ENCODE results near the gene RAB11FIP3.

RAB11FIP3 gene

DNA sequence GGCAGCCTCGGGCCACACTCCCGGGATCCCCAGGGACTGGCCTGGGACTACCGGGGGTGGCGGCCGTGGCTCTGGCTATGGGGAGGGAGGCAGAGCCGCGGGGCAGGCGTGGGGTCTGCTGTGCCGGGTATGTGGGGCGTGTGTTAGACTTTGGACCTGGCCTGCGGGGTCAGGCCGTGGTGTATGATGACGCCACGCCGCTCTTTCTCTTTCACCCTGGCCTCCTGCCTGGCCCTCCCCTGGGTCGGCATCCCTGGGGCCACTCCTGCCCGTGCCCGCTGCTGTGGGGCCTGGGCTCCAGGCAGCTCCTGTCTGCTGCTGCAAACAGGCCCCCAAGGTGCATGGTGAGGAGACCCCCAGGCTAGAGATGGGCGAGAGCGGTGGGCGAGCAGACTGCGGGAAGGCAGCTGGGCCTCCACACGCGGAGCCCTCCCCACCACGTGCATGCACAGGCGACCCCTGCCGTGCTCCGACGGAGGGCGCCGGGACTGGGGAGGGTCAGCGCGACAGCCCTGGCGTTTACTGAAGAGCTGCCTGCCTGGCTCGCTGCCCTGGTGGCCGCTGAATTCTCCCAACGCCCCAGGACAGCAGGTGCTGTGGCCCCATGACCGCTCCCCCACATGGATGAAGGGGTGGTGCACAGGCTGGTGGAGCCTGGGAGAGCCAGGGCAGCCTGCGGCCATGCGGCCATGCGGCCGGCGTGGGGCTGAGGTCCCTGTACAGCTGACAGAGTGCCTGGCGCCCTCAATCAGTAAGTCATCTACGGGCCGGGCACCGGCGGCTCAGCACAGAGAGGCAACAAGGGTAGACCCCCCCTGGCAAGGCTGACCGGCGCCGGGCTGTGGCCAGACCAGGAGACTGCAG lies 118.1 kb downstream of the RAB11FIP3 start:
- Mint-ChIP-seq H3K27ac (no peak overlapping the region), H3K4me3 (no peak overlapping the region), H3K9me3 (ENCODE audit: low read depth) (no peaks in the 10 kb centered on the region), H3K36me3 (no peaks in the 10 kb centered on the region), H3K4me1 (ENCODE audit: low read depth) (peaks cover 1% of the 10 kb centered on the region), H3K27me3 (no peaks in the 10 kb centered on the region)

DNA sequence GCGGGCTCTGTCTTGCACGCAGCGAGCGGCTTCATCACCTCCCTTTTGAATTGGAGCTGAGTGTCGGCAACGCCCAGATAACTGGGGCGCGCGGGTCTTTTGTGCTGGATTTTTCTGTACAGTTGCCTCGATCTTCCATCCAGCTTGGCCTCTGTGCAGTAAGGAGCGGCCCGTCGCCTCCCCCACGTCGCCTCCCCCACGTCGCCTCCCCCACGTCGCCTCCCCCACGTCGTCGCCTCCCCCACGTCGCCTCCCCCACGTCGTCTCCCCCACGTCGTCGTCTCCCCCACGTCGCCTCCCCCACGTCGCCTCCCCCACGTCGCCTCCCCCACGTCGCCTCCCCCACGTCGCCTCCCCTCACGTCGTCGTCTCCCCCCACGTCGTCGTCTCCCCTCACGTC lies 119.1 kb downstream of the RAB11FIP3 start:
- Mint-ChIP-seq H3K4me1 (ENCODE audit: low read depth) (peaks cover 1% of the 10 kb centered on the region), H3K36me3 (no peaks in the 10 kb centered on the region), H3K27me3 (no peaks in the 10 kb centered on the region), H3K9me3 (ENCODE audit: low read depth) (no peaks in the 10 kb centered on the region), H3K4me3 (no peak overlapping the region), H3K27ac (no peak overlapping the region)

DNA sequence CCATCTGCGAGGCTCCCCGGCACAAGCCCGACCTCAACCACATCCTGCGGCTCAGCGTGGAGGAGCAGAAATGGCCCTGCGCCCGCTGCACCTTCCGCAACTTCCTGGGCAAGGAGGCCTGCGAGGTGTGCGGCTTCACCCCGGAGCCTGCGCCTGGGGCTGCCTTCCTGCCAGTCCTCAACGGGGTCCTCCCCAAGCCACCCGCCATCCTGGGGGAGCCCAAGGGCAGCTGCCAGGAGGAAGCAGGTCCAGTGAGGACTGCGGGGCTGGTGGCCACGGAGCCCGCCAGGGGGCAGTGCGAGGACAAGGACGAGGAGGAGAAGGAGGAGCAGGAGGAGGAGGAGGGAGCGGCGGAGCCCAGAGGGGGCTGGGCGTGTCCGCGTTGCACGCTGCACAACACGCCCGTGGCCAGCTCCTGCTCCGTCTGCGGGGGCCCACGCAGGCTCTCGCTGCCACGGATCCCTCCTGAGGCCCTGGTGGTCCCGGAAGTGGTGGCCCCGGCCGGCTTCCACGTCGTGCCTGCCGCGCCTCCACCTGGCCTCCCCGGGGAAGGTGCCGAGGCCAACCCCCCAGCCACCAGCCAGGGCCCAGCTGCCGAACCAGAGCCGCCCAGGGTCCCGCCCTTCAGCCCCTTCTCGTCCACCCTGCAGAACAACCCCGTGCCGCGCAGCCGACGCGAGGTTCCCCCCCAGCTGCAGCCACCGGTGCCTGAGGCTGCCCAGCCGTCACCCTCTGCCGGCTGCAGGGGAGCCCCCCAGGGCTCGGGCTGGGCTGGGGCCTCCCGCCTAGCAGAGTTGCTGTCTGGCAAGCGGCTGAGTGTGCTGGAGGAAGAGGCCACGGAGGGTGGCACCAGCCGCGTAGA lies 121.7 kb downstream of the RAB11FIP3 start:
- Mint-ChIP-seq H3K36me3 (no peaks in the 10 kb centered on the region), H3K9me3 (ENCODE audit: low read depth) (no peaks in the 10 kb centered on the region), H3K4me3 (no peak overlapping the region), H3K27me3 (no peaks in the 10 kb centered on the region), H3K27ac (no peak overlapping the region), H3K4me1 (ENCODE audit: low read depth) (peaks cover 1% of the 10 kb centered on the region)

DNA sequence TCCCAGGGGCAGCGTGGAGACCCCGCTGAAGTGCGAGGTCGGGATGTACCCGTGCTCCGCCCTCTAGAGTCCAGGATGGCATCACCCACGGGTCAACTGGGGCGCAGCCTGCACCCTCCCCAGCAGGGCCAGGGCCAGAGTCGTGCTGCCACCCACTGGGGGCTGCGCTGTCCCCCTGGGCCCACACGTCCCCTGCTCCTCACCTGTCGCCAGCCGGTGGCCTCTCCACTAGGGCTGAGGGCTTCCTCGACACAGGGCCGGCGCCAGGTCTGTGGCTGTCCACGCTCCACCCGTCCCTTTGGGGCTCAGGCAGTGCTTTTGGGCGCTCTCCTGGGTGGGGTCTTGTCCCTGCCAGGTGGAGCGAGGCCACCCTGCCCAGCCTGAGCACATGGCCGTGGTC lies 123.1 kb downstream of the RAB11FIP3 start:
- no peaks in the 10 kb centered on the region for H3K36me3 Mint-ChIP-seq
- H3K27me3 Mint-ChIP-seq: no peaks in the 10 kb centered on the region
- H3K4me3 Mint-ChIP-seq: no peak overlapping the region
- no peaks in the 10 kb centered on the region for H3K9me3 Mint-ChIP-seq (ENCODE audit: low read depth)
- H3K4me1 Mint-ChIP-seq (ENCODE audit: low read depth): peaks cover 1% of the 10 kb centered on the region
- no peak overlapping the region for H3K27ac Mint-ChIP-seq

DNA sequence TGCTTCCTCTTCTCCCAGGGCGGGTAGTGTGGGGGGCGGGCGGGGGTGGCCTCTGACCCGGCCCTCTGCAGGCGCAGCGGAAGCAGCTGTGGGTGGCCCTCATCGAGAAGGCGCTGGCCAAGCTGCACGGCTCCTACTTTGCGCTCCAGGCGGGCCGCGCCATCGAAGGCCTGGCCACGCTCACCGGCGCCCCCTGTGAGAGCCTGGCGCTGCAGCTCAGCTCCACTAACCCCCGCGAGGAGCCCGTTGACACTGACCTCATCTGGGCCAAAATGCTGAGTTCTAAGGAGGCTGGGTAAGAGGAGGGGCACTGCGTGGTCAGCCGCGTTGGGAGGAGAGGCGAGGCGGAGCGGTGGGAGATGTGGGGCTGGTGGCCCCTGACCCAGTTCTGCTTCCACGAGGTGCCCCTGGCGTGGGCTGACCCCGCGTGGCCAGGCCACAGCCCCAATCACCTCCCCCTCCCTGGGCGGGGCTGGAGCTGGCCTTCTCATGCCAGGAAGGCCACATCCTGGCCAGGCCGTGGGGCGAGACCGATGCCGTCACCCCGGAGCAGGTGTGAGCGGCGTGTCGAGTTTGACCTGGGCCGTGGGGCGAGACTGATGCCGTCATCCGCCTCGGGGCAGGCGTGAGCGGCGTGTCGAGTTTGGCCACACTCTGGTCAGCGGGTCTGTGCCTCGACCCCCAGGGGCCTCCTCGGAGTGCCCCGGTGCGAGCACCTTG lies 124.3 kb downstream of the RAB11FIP3 start:
- Mint-ChIP-seq H3K4me1 (ENCODE audit: low read depth) (peaks cover 1% of the 10 kb centered on the region), H3K27ac (no peak overlapping the region)

DNA sequence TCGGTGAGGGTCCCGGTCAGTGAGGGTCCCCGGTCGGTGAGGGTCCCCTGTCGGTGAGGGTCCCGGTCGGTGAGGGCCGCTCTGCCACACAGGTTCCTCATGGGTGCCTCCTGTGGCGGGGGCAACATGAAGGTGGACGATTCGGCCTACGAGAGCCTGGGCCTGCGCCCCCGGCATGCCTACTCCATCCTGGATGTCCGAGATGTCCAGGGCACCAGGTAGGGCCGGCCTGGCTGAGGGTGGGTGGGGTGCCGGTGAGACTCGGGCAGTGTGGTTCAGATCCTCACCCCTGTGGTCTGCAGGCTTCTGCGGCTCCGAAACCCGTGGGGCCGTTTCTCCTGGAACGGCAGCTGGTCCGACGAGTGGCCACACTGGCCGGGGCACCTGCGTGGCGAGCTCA lies 125.8 kb downstream of the RAB11FIP3 start:
- Mint-ChIP-seq H3K27ac (no peak overlapping the region), H3K27me3 (no peaks in the 10 kb centered on the region), H3K9me3 (ENCODE audit: low read depth) (no peaks in the 10 kb centered on the region), H3K4me1 (ENCODE audit: low read depth) (no peaks in the 10 kb centered on the region), H3K36me3 (no peaks in the 10 kb centered on the region), H3K4me3 (no peak overlapping the region)

More for the DNA sequence above, 124.3 kb downstream of the RAB11FIP3 start:
- Mint-ChIP-seq H3K36me3 (no peaks in the 10 kb centered on the region), H3K9me3 (ENCODE audit: low read depth) (no peaks in the 10 kb centered on the region), H3K4me3 (no peak overlapping the region), H3K27me3 (no peaks in the 10 kb centered on the region)

DNA sequence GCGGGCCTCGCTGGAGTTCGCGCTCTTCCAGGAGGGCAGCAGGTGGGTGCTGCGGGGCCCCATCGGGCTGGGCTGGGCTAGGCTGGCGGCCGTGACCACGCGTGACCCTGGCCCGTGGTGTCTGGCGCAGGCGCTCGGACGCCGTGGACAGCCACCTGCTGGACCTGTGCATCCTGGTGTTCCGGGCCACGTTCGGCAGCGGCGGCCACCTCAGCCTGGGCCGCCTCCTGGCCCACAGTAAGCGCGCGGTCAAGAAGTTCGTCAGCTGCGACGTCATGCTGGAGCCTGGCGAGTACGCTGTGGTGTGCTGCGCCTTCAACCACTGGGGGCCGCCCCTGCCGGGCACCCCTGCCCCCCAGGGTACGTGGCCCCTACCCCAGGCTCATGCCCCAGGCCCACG lies 126.7 kb downstream of the RAB11FIP3 start:
- H3K27ac Mint-ChIP-seq: no peak overlapping the region
- no peak overlapping the region for H3K4me3 Mint-ChIP-seq
- no peaks in the 10 kb centered on the region for H3K9me3 Mint-ChIP-seq (ENCODE audit: low read depth)
- no peaks in the 10 kb centered on the region for H3K4me1 Mint-ChIP-seq (ENCODE audit: low read depth)
- no peaks in the 10 kb centered on the region for H3K27me3 Mint-ChIP-seq
- H3K36me3 Mint-ChIP-seq: no peaks in the 10 kb centered on the region

DNA sequence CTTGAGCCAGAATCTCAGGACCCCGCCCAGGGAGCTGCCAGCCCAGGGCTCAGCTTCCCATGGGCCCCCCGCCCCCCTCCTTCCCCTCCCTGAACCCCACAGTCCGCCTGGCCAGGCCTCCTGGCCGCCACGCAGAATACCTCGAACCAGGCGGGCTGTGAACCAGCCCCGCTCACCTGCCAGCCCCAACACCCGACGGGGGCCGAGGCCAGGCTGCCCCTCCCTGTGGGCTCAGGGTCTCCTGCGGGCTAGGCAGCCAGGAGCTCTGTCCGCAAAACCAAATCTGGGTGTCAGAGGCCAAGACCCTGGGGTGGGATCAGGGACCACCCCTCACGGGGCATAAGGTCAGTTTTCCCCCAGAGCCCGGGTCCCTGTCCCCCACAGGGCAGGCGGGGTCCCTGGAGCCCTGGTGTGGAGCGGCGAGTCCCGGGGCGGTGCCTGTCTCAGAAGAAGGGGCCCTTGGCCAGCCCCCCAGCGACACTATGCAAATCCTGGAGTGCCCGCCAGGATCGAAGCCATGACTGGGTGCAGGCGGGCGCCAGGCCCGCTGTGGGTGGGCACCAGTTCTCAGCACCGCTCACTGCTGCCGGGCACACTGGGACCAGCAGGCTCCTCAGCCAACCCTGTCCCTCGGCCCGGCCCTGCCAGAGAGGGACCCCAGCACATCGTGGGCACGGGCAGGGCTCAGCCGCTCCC lies 128.3 kb downstream of the RAB11FIP3 start:
- no peaks in the 10 kb centered on the region for H3K9me3 Mint-ChIP-seq (ENCODE audit: low read depth)
- H3K4me3 Mint-ChIP-seq: no peak overlapping the region
- no peaks in the 10 kb centered on the region for H3K4me1 Mint-ChIP-seq (ENCODE audit: low read depth)
- H3K36me3 Mint-ChIP-seq: no peaks in the 10 kb centered on the region
- no peak overlapping the region for H3K27ac Mint-ChIP-seq
- H3K27me3 Mint-ChIP-seq: peaks cover 3% of the 10 kb centered on the region

DNA sequence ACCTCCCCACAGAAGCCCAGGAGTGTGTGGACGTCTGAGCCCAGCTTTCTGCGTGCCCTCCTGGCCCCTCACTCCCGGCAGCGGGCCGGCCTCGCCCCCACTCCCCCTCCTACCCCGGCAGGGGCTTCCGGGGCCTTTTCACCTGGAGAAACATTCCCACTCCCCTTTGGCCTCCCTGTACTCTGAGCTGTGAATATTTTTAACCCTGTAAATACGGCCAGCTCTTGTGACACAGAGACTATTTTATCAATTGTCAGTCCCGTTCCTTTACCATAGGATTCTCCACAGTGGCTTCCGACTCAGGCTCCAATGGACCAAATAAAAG lies 128.8 kb downstream of the RAB11FIP3 start:
- H3K9me3 Mint-ChIP-seq (ENCODE audit: low read depth): no peaks in the 10 kb centered on the region
- H3K4me1 Mint-ChIP-seq (ENCODE audit: low read depth): no peaks in the 10 kb centered on the region
- no peaks in the 10 kb centered on the region for H3K36me3 Mint-ChIP-seq
- no peak overlapping the region for H3K27ac Mint-ChIP-seq
- H3K27me3 Mint-ChIP-seq: peaks cover 3% of the 10 kb centered on the region
- H3K4me3 Mint-ChIP-seq: no peak overlapping the region

DNA sequence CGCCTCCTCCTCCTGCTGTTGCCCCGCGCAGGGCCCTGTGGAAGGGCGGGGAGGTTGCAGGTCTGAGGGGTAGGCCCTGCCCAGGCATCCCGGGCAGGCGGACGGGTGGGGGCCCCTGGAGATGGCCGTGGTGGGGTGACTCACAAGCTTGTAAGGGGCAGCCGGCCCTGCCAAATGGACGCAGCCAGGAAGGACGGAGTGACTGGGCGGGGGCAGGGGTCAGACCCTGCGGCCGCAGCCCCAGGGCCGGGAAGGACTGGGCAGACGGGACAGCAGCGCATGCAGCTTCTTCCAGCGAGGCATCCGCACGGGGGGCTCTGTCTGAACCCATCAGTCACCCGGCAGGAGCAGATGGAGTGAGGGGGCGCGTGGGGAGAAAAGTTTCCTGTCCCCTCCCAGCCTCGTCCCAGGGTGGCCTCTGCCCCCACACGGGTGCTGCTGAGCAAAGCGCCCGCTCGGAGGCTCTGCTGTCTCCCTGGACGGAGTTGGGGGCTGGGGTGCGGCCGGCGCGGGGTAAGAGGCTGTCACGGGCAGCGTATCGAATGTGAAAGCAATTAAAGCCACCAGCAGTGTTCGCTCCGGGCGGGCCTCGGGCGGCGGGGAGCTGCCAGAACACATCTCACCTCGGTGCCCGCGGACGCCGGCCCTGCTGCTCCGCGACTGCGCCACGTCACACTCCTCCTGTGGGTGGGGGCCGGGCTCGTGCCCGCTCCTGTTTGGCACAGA lies 129.4 kb downstream of the RAB11FIP3 start:
- no peaks in the 10 kb centered on the region for H3K4me1 Mint-ChIP-seq (ENCODE audit: low read depth)
- H3K9me3 Mint-ChIP-seq (ENCODE audit: low read depth): no peaks in the 10 kb centered on the region
- H3K36me3 Mint-ChIP-seq: no peaks in the 10 kb centered on the region
- H3K4me3 Mint-ChIP-seq: no peak overlapping the region
- peaks cover 3% of the 10 kb centered on the region for H3K27me3 Mint-ChIP-seq
- H3K27ac Mint-ChIP-seq: no peak overlapping the region

DNA sequence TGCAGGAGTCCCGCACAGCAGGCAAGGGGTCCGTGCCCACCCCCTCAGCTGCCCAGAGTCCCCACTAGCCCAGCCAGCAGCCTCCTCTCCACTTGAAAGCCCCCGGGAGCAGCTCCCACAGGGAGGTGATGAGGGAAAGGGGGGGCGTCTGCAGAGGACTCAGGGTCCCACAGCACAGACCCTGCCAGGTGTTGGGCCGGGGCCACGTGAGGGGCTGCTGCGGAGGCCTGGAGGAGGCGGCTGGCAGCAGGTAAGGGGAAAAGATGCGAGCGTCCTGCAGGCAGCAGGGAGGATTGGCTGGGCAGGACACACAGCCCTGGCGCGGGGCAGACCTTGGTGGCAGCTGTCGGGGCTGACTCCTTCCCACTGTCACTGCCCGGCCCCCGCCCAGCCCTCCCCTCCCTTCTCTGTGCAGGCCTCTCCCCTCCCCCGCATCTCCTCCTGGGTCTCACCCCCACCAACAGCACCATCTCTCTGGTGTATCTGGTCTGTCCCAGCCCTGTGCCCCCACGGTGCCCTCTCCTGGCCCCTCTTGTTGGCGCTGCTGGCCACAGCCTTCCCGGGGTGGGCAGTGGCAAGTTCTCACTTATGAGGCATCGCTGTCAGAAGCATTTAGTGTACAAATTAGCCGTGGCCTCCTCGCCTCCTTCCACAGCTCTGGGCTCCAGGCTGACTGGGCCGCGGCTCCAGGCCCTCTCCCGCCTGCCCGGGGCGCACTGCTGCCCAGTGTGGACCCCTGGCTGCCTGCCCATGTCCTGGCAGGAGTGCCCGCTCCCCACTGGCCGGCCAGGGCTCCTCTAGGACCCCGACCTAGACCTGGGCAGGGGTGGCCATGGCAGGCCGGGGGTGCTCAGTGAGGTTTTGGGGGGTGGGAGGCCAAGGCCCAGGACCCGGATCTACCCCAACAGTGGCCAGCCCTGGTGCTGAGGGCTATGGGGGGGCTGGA lies 130.4 kb downstream of the RAB11FIP3 start:
- no peaks in the 10 kb centered on the region for H3K36me3 Mint-ChIP-seq
- no peaks in the 10 kb centered on the region for H3K9me3 Mint-ChIP-seq (ENCODE audit: low read depth)
- no peaks in the 10 kb centered on the region for H3K4me1 Mint-ChIP-seq (ENCODE audit: low read depth)
- no peak overlapping the region for H3K4me3 Mint-ChIP-seq
- peaks cover 3% of the 10 kb centered on the region for H3K27me3 Mint-ChIP-seq
- H3K27ac Mint-ChIP-seq: no peak overlapping the region

DNA sequence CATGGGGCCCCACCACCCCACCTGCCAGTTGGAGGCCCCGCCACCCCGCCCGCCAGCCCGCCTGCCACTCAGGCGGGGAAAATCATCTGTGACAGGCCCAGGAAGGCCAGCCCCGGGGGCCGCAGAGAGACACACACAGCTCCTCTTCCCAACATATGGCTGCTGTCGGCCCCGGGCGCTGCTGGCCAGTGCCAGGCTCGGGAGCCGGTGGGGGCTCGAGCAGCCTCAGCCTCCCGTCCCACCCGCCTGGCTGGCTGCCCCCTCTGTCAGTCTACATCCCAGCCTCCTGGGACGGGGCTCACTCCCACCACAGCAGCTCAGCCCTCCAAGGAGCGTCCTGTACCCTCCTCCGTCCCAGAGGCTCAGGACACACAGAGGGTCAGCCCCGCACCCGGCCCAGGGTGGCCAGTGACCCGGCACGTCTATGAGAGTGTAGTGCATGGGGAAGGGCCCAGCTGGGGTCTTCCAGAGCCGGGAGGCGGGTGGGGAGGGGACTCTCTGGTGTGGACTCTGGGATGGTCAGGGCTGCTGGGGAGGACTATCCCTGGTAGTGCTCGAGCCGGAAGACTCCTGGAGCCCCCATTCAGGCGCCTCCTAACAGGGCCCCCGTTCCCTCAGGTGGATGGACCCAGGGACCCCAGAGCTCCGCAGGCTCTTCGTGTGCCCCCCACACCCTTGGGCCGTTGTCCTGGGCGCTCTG lies 131.2 kb downstream of the RAB11FIP3 start:
- Mint-ChIP-seq H3K27me3 (peaks cover 3% of the 10 kb centered on the region), H3K9me3 (ENCODE audit: low read depth) (no peaks in the 10 kb centered on the region), H3K27ac (no peak overlapping the region), H3K4me3 (no peak overlapping the region), H3K4me1 (ENCODE audit: low read depth) (no peaks in the 10 kb centered on the region), H3K36me3 (no peaks in the 10 kb centered on the region)

All from activated naive CD8-positive, alpha-beta T cell (primary cell).